Stomach (tissue), 9 donors: ENCODE results near the gene EHD4. TPM values are rescaled to one million over a fixed set of nuclear protein-coding genes. Genes with fewer than 3 reads are reported as not detected.

ENCODE experiments used
- DNase-seq, 2 donors: peaks; one replicate each; pipeline versions ENCODE4 v3.0.0 to v3.0.0-alpha.2; 2013 to 2019
- H3K27ac ChIP-seq, 5 donors: fragments of 200-600 bp in 4 of 5; sonication (generic) in 4 of 5; one replicate each; pipeline ENCODE4 v1.5.1; 2013 to 2019; ENCODE audit warnings: mild to moderate bottlenecking in 1 of 5, moderate library complexity in 1 of 5
- H3K27me3 ChIP-seq, 3 donors: fragments of 200-600 bp; sonication (generic); one replicate each; pipeline ENCODE4 v1.5.1; 2017 to 2019; ENCODE audit warnings: mixed run types in 1 of 3
- H3K36me3 ChIP-seq, 4 donors: fragments of 200-600 bp; sonication (generic); 1 replicate in 3 of 4; 2 replicates in 1 of 4; pipeline ENCODE4 v1.5.1; 2016 to 2019
- H3K4me1 ChIP-seq, 4 donors: fragments of 200-600 bp; sonication (generic); one replicate each; pipeline ENCODE4 v1.5.1; 2016 to 2019
- H3K4me3 ChIP-seq, 4 donors: fragments of 200-600 bp; sonication (generic) in 3 of 4; one replicate each; pipeline ENCODE4 v1.5.1; 2016 to 2019; ENCODE audit warnings: mild to moderate bottlenecking in 1 of 4
- H3K9me3 ChIP-seq, 4 donors: fragments of 200-600 bp; sonication (generic); one replicate each; pipeline ENCODE4 v1.5.1; 2016 to 2019
- CTCF ChIP-seq, 7 experiments: fragments of 450-650 bp in 4 of 7; fragments of 200-600 bp in 3 of 7; sonication (generic) in 3 of 7; IDR thresholded peaks; one replicate each; pipeline ENCODE4 v1.5.1; 2016 to 2019; ENCODE audit warnings: antibody characterized with exemption in 7 of 7, control low read depth in 2 of 7, mild to moderate bottlenecking in 1 of 7
- EP300 ChIP-seq: sonication (generic); formaldehyde crosslinking; IDR thresholded peaks from one replicate; pipeline ENCODE4 v1.6.1; 2017; ENCODE audit warnings: antibody characterized with exemption
- POLR2A ChIP-seq, 4 donors: fragments of 450-650 bp; IDR thresholded peaks; one replicate each; pipeline ENCODE4 v1.6.1; 2016; ENCODE audit warnings: antibody characterized with exemption in 4 of 4, control low read depth in 2 of 4, mild to moderate bottlenecking in 1 of 4, moderate library complexity in 1 of 4
- POLR2AphosphoS5 ChIP-seq, 3 donors: sonication (generic); formaldehyde crosslinking; IDR thresholded peaks; one replicate each; pipeline ENCODE4 v1.6.1; 2016; ENCODE audit warnings: antibody characterized with exemption in 3 of 3
- whole genome bisulfite sequencing, 5 donors: extraction: QIAGEN DNeasy Blood & Tissue Kit in 3 of 5; methylation state at CpG; one replicate each; pipeline versions ENCODE4 v1.1.5 to v1.1.7; 2013 to 2018; 5-methylcytosine and 5-hydroxymethylcytosine counted together
- intact Hi-C: fragments of 100-400 bp; cut with DNase I; formaldehyde crosslinking; loops from one replicate; pipeline ENCODE4 v1.15.1; 2023; ENCODE audit warnings: low total_unique reads
- polyA plus RNA-seq, 3 donors: library from polyadenylated mRNA; stranded (reverse); fragments of 200-250 nt; gene quantifications; one replicate each; pipeline ENCODE4 v1.2.3, GENCODE V29; 2013
- total RNA-seq, 5 donors: library from RNA; depleted of rRNA; stranded (reverse); fragments of >200 nt; gene quantifications; one replicate each; pipeline versions ENCODE4 v1.1.0 to v1.2.3, GENCODE V29; 2014 to 2016
- donor health status: healthy with polysubstance abuse.
- donor health status: Bipolar disorder and iron deficiency.
- donor health status: healthy.

EHD4 gene
- total and polyA plus RNA-seq, 8 donors, result 5.8 to 86.4 (median 16.2) TPM

DNA sequence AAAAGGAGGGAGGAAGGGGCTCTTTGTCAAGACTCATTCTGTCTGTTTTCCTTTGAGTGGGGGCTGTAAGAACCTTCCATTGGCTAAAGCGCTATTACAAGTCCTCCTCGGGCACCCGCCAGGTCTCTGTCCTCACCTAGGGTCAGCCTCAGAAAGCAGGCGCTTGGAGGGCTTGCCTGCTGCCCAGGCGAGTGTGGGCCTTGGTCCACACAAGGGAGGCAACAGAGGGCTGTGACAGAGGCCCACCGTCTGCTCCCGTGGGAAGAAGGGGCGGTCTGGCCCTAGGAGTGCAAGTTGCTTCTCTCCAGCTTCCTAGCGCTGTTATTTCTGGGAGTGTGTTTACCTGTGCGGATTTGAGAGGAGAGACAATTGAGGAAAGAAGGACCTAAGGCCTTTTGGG is 24.0 kb upstream of the EHD4 start:
- Histone ChIP-seq H3K27me3 (peaks cover 0 to 12% (median 0%) of the 10 kb centered on the region in 3 donors), H3K27ac (no peak overlapping the region), H3K4me3 (no peak overlapping the region), H3K36me3 (no peaks in the 10 kb centered on the region), H3K9me3 (no peaks in the 10 kb centered on the region), H3K4me1 (no peaks in the 10 kb centered on the region)
- TF ChIP-seq CTCF (IDR thresholded peaks at IDR 0.05) (no peak), POLR2A (IDR thresholded peaks at IDR 0.05) (no peak), POLR2AphosphoS5 (IDR thresholded peaks at IDR 0.05) (no peak), EP300 (no peak)
- intact Hi-C loops, result no loop called here
- no peak for DNase-seq
- 91 to 96% (median 94%) methylated on average over 10 of the region's 10 CpGs for WGBS, 5 donors

- TF ChIP-seq POLR2A (IDR thresholded peaks at IDR 0.05) (no peak), POLR2AphosphoS5 (IDR thresholded peaks at IDR 0.05) (no peak), EP300 (no peak), CTCF (IDR thresholded peaks at IDR 0.05) (no peak)
- intact Hi-C loops, result no loop called here
- Histone ChIP-seq H3K27me3 (peaks cover 0 to 10% (median 0%) of the 10 kb centered on the region in 3 donors), H3K4me3 (no peak overlapping the region), H3K9me3 (no peaks in the 10 kb centered on the region), H3K27ac (no peak overlapping the region), H3K36me3 (no peaks in the 10 kb centered on the region), H3K4me1 (no peaks in the 10 kb centered on the region)
- WGBS, 5 donors, result 94 to 97% (median 96%) methylated on average over 5 to 7 of the region's 7 CpGs
- DNase-seq, result no peak
Observed at GRCh38 chr15:41995476-41995855, 23.1 kb upstream of the EHD4 start.

- Histone ChIP-seq H3K4me1 (no peaks in the 10 kb centered on the region), H3K27ac (no peak overlapping the region), H3K27me3 (peaks cover 0 to 5% (median 0%) of the 10 kb centered on the region in 3 donors), H3K4me3 (no peak overlapping the region), H3K9me3 (no peaks in the 10 kb centered on the region), H3K36me3 (no peaks in the 10 kb centered on the region)
- TF ChIP-seq POLR2A (IDR thresholded peaks at IDR 0.05) (no peak), EP300 (no peak), POLR2AphosphoS5 (IDR thresholded peaks at IDR 0.05) (no peak), CTCF (IDR thresholded peaks at IDR 0.05) (no peak)
- intact Hi-C loops, result no loop called here
- DNase-seq, result no peak
- 77 to 87% (median 84%) methylated on average over 6 to 10 of the region's 10 CpGs for WGBS, 5 donors
Observed at GRCh38 chr15:41994772-41995475, 22.6 kb upstream of the EHD4 start.

GRCh38 chr15:41994171-41994650 is 21.9 kb upstream of the EHD4 start:
- Histone ChIP-seq H3K9me3 (no peaks in the 10 kb centered on the region), H3K27me3 (no peaks in the 10 kb centered on the region), H3K4me3 (no peak overlapping the region), H3K27ac (no peak overlapping the region), H3K36me3 (no peaks in the 10 kb centered on the region), H3K4me1 (no peaks in the 10 kb centered on the region)
- no peak for DNase-seq
- intact Hi-C loops, result no loop called here
- WGBS, 5 donors, result 72 to 84% (median 83%) methylated on average over 5 of the region's 5 CpGs
- TF ChIP-seq EP300 (no peak), CTCF (IDR thresholded peaks at IDR 0.05) (no peak), POLR2AphosphoS5 (IDR thresholded peaks at IDR 0.05) (no peak), POLR2A (IDR thresholded peaks at IDR 0.05) (no peak)
